GM18858 (cell line): ENCODE results near the gene DGKQ.
"Not testable (repeated sequence)": the region's sequence is repeated elsewhere in the genome, so short reads cannot be mapped to it uniquely, and the experiment has no call there.

Source experiments
- ATAC-seq: cut with Tn5 transposase; IDR thresholded peaks from one replicate; pipeline ENCODE4 v1.9.1; 2021; ENCODE audit not compliant: unreplicated experiment

Gene DGKQ

DNA sequence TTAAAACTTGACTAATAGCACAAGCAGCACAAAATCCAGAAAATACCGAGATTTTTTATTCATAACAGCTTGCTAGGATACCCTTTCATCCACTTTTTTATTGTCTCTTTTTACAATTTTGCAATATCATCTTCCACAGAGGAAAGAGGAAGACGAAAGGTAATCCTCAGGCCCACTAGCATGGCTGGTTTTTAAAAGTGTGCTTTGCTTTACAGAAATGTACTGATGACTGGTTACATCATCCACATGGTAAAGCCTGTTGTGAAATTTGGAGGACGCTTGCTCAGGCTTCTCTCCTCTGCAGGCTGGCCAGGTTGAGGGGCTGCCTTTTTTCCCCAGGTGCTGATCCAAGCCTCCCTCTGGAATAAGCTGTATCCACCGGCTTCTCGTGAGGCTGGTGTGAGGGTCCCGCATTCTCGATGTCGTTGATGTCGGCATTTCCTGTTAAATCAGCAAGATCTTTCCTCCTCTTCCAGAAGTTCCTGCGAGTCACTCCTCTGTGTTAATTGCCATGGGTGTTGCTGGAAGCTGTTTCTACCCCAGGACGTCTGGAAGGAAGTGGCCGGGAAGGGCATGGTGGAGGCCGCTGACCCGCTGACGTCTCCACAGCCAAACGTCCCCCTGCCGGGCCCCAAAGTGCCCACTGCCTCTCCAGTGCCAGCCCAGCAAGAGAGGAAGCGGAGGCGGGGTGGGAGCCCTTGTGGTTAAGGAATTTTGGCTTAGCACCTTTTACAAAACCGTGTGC lies 5.8 kb upstream of the DGKQ start:
- no peak for ATAC-seq

DNA sequence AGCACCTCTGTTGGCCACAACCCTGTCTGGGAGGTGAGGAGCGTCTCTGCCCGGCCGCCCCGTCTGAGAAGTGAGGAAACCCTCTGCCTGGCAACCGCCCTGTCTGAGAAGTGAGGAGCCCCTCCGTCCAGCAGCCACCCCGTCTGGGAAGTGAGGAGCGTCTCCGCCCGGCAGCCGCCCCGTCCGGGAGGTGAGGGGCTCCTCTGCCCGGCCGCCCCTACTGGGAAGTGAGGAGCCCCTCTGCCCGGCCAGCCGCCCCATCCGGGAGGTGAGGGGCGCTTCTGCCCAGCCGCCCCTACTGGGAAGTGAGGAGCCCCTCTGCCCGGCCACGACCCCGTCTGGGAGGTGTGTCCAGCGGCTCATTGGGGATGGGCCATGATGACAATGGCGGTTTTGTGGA lies 2.6 kb upstream of the DGKQ start:
- ATAC-seq, result not testable (repeated sequence)

DNA sequence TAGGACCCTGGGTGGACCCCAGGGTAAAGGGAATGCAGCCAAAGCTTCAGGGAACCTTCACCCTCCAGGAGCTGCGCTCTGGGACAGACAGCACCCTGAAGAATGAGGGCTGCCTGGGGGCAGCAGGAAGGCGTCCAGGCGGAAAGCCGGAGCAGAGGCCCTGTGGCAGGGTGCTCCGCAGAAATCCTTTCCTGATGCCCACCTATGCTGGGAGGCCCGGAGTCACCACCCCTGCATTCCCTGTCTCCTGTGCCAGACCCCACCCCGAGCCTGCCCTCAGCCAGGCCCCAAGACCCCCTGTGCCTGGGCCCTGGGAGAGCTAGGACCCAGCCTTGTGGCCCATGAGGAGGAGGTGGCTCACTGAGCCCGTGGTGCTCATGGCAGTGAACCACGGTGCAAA lies 1.3 kb upstream of the DGKQ start:
- ATAC-seq, result no peak

DNA sequence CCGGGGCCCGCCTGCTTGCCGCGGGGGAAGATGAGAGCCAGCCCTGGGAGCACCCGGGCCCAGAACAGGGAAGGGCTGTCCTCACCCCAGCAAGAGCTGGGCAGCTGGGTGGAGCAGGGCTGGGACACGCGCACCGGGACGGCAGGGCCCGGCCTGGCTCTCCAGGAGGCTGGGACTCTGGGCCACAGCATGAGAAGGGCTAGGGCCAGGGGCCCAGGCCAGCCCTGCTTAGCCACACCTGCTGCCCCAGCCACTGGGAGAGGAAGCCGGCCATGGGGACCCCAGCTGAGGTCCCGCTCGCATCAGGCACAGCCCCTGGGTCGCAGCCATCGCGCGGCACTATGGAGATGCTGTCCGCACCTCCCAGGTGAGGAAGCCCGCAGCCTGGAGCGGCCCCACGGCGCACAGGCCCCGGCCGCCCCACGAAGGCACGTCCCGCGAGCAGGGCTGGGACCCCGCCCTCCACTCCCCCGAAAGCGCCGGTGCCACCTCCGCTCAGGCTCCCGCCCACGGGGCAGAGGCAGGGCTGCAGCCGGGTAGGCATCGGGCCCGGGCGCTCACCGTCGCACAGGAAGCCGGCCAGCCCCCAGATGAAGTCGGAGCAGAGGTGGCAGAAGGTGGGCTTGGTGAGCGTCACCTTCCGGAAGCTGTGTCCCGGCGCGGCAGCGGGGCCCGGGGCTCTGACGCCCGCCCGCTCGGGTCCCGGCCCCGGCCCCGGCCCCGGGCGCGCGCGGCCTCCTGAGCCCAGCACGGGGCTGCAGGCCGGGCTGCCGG lies 531 bp downstream of the DGKQ start:
- ATAC-seq, result no peak

DNA sequence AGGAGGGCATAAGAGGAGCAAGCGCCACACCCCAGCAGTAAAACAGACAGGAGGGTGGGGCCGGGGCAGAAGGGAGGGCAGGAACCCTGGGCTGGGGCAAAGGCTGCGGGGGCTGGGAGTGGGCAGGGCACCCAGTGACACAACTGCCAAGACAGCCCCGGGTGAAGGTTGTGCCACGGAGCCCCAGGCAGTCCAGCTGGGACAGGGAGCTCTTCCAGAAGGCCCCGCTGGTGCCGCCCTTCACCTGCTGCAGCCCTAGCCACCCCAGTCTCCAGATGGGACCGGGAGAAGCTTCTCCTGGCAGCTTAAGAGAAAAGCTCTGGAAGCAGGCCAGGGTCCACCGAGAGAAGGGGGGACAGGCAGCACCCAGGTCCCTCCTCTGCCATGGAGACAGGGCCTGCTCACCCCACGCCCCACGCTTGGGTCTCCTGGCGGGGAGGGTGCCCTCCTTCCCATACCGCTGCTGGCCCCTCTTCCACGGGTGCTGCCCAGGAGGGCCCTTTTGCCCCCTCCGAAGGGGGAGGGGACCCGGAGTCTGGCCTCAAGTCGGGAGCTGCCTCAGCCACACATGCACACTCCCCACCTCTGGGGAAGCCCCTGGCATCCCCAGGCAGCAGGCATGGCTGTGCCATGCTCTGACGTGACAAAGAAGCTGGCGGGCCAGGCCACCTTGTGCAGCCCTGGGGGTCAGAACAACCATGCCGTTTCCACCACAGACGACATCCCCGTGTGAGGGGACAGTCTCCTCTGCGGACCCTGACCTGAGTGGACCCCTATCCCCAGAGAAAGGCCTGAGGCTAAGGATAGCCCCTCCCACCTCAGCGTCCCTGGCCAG lies 1.5 kb downstream of the DGKQ start:
- ATAC-seq, result no peak

DNA sequence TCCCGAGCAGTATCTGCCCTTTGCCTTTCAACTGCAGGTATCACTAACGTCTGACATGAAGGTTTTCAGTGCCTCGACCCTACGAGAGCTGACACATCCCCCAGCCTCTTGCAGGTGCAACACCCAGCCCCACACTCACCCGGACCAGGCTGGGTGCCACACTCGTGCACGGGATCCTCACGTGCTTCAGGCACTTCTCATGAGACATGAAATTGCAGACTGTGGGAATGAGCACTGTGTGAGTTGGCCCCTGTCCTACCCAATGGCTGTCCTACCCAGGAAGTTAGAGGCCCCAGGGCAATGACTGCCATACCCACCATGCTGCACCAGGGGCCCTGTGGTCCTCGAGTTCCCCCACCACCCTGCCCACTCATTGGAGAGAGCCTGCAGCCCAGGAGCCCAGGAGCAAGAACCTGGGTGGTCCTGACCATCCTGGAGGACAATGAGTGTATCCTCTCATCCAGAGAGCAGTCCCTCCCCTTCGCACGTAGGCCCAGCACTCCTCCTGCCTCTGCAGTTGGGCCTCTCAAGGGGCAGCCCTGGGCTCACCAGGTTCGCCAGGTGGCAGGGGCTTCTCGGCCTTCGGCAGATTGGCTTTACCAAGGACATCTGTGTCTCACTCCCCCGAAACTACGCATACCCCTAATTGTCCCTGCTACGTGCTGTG lies 2.4 kb downstream of the DGKQ start:
- no peak for ATAC-seq

- no peak for ATAC-seq
Measured at GRCh38 chr4:970046-970745, 3.2 kb downstream of the DGKQ start.

GRCh38 chr4:968621-969394 lies 4.6 kb downstream of the DGKQ start:
- no peak for ATAC-seq

GRCh38 chr4:968221-968620 lies 5.1 kb downstream of the DGKQ start:
- no peak for ATAC-seq

- no peak for ATAC-seq
Measured at GRCh38 chr4:967113-968104, 6.0 kb downstream of the DGKQ start.

- no peak for ATAC-seq
Measured at GRCh38 chr4:966266-967112, 6.9 kb downstream of the DGKQ start.

- no peak for ATAC-seq
Measured at GRCh38 chr4:965766-966134, 7.6 kb downstream of the DGKQ start.

GRCh38 chr4:965048-965765 lies 8.2 kb downstream of the DGKQ start:
- ATAC-seq, result no peak

GRCh38 chr4:964346-965025 lies 8.9 kb downstream of the DGKQ start:
- no peak for ATAC-seq

GRCh38 chr4:963276-964225 lies 9.8 kb downstream of the DGKQ start:
- ATAC-seq, result no peak
